GM06990 (cell line): ENCODE results near the gene ZSCAN25.

Source experiments
- DNase-seq: peaks from one replicate; pipeline ENCODE4 v3.0.0-alpha.2; 2011; ENCODE audit not compliant: insufficient read length; ENCODE audit errors: extremely low read depth
- H3K27me3 ChIP-seq: replicated peaks from 2 replicates; pipeline ENCODE4 v1.6.0; 2011; ENCODE audit warnings: low read length; ENCODE audit not compliant: control insufficient read depth, insufficient read depth
- H3K36me3 ChIP-seq: 2 replicates; pipeline ENCODE4 v1.5.1; 2011; ENCODE audit warnings: low read length; ENCODE audit not compliant: control insufficient read depth, insufficient read depth
- H3K4me3 ChIP-seq: replicated peaks from 2 replicates; pipeline ENCODE4 v1.5.1; 2011; ENCODE audit warnings: low read depth, mild to moderate bottlenecking, control low read depth, low read length
- TF ChIP-seq, protein P1 (sequence below): IDR thresholded peaks from 2 replicates; pipeline ENCODE4 v1.5.1; 2011; ENCODE audit warnings: low read length, control low read depth, mild to moderate bottlenecking, inconsistent platforms; ENCODE audit not compliant: insufficient read depth, poor library complexity, severe bottlenecking

The ZSCAN25 gene

GRCh38 chr7:99624484-99624883 is 7.7 kb downstream of the ZSCAN25 start:
- TF ChIP-seq, protein P1, sequence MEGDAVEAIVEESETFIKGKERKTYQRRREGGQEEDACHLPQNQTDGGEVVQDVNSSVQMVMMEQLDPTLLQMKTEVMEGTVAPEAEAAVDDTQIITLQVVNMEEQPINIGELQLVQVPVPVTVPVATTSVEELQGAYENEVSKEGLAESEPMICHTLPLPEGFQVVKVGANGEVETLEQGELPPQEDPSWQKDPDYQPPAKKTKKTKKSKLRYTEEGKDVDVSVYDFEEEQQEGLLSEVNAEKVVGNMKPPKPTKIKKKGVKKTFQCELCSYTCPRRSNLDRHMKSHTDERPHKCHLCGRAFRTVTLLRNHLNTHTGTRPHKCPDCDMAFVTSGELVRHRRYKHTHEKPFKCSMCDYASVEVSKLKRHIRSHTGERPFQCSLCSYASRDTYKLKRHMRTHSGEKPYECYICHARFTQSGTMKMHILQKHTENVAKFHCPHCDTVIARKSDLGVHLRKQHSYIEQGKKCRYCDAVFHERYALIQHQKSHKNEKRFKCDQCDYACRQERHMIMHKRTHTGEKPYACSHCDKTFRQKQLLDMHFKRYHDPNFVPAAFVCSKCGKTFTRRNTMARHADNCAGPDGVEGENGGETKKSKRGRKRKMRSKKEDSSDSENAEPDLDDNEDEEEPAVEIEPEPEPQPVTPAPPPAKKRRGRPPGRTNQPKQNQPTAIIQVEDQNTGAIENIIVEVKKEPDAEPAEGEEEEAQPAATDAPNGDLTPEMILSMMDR: no peak
- Histone ChIP-seq H3K36me3 (peaks cover 44% of the 10 kb centered on the region), H3K4me3 (no peak overlapping the region), H3K27me3 (no peaks in the 10 kb centered on the region)
- no peak for DNase-seq

DNA sequence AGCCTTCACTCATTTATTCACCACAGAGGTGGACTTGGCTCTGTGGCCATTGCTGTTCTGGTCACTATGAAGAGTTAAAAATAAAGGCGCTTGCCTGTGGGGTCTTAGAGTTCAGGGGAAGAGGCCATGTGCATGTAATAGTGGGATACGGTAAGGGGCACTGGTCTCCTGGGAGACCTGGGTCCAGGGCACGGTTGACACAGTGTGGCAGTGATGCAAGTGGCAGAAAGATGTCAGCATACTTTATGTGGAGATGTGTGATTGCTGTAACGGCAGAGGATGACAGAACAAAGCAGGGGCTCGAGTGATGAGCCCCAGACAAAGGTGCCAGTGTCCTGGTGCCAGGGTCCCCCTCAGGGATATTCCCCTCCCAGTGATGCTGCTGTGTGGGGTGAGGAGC is 8.6 kb downstream of the ZSCAN25 start:
- peaks cover 47% of the 10 kb centered on the region for H3K36me3 ChIP-seq
- H3K27me3 ChIP-seq: no peaks in the 10 kb centered on the region
- H3K4me3 ChIP-seq: no peak overlapping the region
- TF ChIP-seq, protein P1: no peak
- DNase-seq: no peak

GRCh38 chr7:99625961-99626360 is 9.2 kb downstream of the ZSCAN25 start:
- peaks cover 46% of the 10 kb centered on the region for H3K36me3 ChIP-seq
- no peak for DNase-seq
- no peak overlapping the region for H3K4me3 ChIP-seq
- TF ChIP-seq, protein P1: no peak
- H3K27me3 ChIP-seq: no peaks in the 10 kb centered on the region

DNA sequence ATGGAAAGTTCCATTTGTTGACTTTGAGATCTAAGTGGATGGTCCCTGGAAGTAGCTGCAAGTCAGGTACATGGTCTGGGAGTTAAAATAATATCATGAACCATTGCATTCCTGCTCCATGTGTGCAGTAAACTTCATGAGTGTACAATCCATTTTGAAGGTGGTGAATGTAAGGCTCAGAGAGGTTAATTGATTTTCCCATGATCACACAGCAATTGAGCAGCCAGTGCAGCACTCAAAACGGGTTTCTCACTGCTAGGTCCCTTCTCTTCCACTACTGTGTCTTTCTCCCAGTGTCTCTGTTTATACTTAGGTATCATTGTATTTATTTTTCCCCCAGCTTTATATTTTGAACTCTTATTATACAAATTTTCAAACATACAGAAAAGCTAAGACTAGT is 9.9 kb downstream of the ZSCAN25 start:
- H3K27me3 ChIP-seq: no peaks in the 10 kb centered on the region
- no peak overlapping the region for H3K4me3 ChIP-seq
- TF ChIP-seq, protein P1: no peak
- no peak for DNase-seq
- H3K36me3 ChIP-seq: peaks cover 41% of the 10 kb centered on the region

GRCh38 chr7:99627513-99627912 is 10.8 kb downstream of the ZSCAN25 start:
- DNase-seq: no peak
- H3K36me3 ChIP-seq: peaks cover 42% of the 10 kb centered on the region
- TF ChIP-seq, protein P1: no peak
- no peak overlapping the region for H3K4me3 ChIP-seq
- H3K27me3 ChIP-seq: no peaks in the 10 kb centered on the region
